A549 (cell line): ENCODE results near the gene OBSL1. TPM values are rescaled to one million over a fixed set of nuclear protein-coding genes. Genes with fewer than 3 reads are reported as not detected.

Experiments used
- ATAC-seq, 2 experiments: fragments of 200-7000 bp in 1 of 2; fragments of >200 bp in 1 of 2; cut with Nextera tagmentation in 1 of 2; cut with Tn5 transposase in 1 of 2; 3 replicates each; pipeline versions ENCODE4 v1.8.0 to v1.9.1; 2018 to 2020; ENCODE audit warnings: mild to moderate bottlenecking in 1 of 2, moderate library complexity in 1 of 2
- CTCF ChIA-PET: fragments of 300-600 bp; sonication (Branson Sonifier 250); formaldehyde crosslinking; extraction: SDS; loops from one replicate; lab custom pipeline; 2021; ENCODE audit warnings: antibody characterized with exemption, inconsistent platforms; lab: Yijun Ruan, JAX
- POLR2A ChIA-PET: fragments of 350-600 bp; formaldehyde crosslinking; extraction: SDS; loops from one replicate; lab custom pipeline; 2021; ENCODE audit warnings: antibody characterized with exemption, inconsistent platforms; lab: Yijun Ruan, JAX
- DNase-seq, 2 experiments: peaks; one replicate each; pipeline versions ENCODE4 v3.0.0 to v3.0.0-alpha.2; 2011 to 2016; ENCODE audit warnings: low read depth in 1 of 2, low spot score in 1 of 2
- FAIRE-seq: peaks from 2 replicates; lab custom pipeline; 2011; peaks lifted over from hg19 to GRCh38; lab: Jason Lieb, UNC
- H3K27ac ChIP-seq, 2 experiments: fragments of >200 bp; sonication (Bioruptor Twin); formaldehyde crosslinking; 3 replicates each; pipeline ENCODE4 v1.5.1; 2016 to 2017
- H3K4me1 ChIP-seq: fragments of >200 bp; sonication (Bioruptor Twin); formaldehyde crosslinking; 3 replicates; pipeline ENCODE4 v1.6.1; 2016
- H3K4me2 ChIP-seq: fragments of >200 bp; sonication (Bioruptor Twin); formaldehyde crosslinking; 3 replicates; pipeline ENCODE4 v1.6.1; 2016
- H3K4me3 ChIP-seq: fragments of >200 bp; sonication (Bioruptor Twin); formaldehyde crosslinking; 3 replicates; pipeline ENCODE4 v1.5.1; 2016
- H3K9me3 ChIP-seq: fragments of >200 bp; sonication (Bioruptor Twin); formaldehyde crosslinking; 3 replicates; pipeline ENCODE4 v1.6.1; 2016
- ATOH8 ChIP-seq: fragments of 250-450 bp; sonication (Bioruptor Pico); IDR thresholded peaks from 2 replicates; pipeline ENCODE4 v1.5.0; 2020; ENCODE audit warnings: low read depth, mild to moderate bottlenecking, moderate library complexity
- CBX2 ChIP-seq: fragments of 200-600 bp; sonication (generic); IDR thresholded peaks from 2 replicates; pipeline ENCODE4 v1.6.1; 2016; ENCODE audit warnings: low read depth, mild to moderate bottlenecking, borderline replicate concordance
- CBX8 ChIP-seq: fragments of 200-600 bp; sonication (generic); IDR thresholded peaks from 2 replicates; pipeline ENCODE4 v1.6.1; 2016
- CEBPB ChIP-seq, 2 experiments: fragments of >200 bp in 1 of 2; sonication (Bioruptor Twin) in 1 of 2; formaldehyde crosslinking in 1 of 2; IDR thresholded peaks; 2 replicates each; pipeline ENCODE4 v1.6.1; 2012 to 2016
- CHD4 ChIP-seq: fragments of 200-600 bp; sonication (generic); IDR thresholded peaks from 2 replicates; pipeline ENCODE4 v1.6.1; 2016; ENCODE audit warnings: antibody characterized with exemption, mild to moderate bottlenecking, borderline replicate concordance
- CTCF ChIP-seq: fragments of >200 bp; sonication (Bioruptor Twin); formaldehyde crosslinking; IDR thresholded peaks from 3 replicates; pipeline ENCODE4 v1.5.1; 2016
- ESRRA ChIP-seq: fragments of 150-350 bp; IDR thresholded peaks from 2 replicates; pipeline ENCODE4 v1.6.1; 2014; ENCODE audit warnings: mild to moderate bottlenecking, low read length, borderline replicate concordance
- HDAC2 ChIP-seq: fragments of 200-600 bp; sonication (generic); IDR thresholded peaks from 2 replicates; pipeline ENCODE4 v1.6.1; 2016
- HES2 ChIP-seq: fragments of >200 bp; sonication (Bioruptor Twin); formaldehyde crosslinking; IDR thresholded peaks from 2 replicates; pipeline ENCODE4 v1.6.1; 2016
- HEYL ChIP-seq: fragments of 250-450 bp; sonication (Bioruptor Pico); IDR thresholded peaks from 2 replicates; pipeline ENCODE4 v1.8.0; 2021; ENCODE audit warnings: mild to moderate bottlenecking, moderate library complexity
- HOXB13 ChIP-seq: fragments of 250-450 bp; sonication (Bioruptor Pico); IDR thresholded peaks from 2 replicates; pipeline ENCODE4 v1.5.0; 2020; ENCODE audit warnings: low read depth, mild to moderate bottlenecking, moderate library complexity
- HOXB5 ChIP-seq: fragments of 250-450 bp; sonication (Bioruptor Pico); IDR thresholded peaks from 2 replicates; pipeline ENCODE4 v1.5.0; 2020; ENCODE audit warnings: mild to moderate bottlenecking, moderate library complexity
- JUN ChIP-seq, 2 experiments: fragments of >200 bp; sonication (Bioruptor Twin); formaldehyde crosslinking; IDR thresholded peaks; 2 replicates in 1 of 2; 3 replicates in 1 of 2; pipeline ENCODE4 v1.6.1; 2016 to 2017
- MAFK ChIP-seq: fragments of 450-650 bp; IDR thresholded peaks from 2 replicates; pipeline ENCODE4 v1.6.1; 2014; ENCODE audit not compliant: partially characterized antibody
- MAZ ChIP-seq: fragments of 150-350 bp; IDR thresholded peaks from 2 replicates; pipeline ENCODE4 v1.6.1; 2014; ENCODE audit warnings: antibody characterized with exemption, low read depth, low read length, borderline replicate concordance
- NPAS2 ChIP-seq: fragments of 250-450 bp; sonication (Bioruptor Pico); IDR thresholded peaks from 2 replicates; pipeline ENCODE4 v1.8.0; 2022; ENCODE audit warnings: mild to moderate bottlenecking, moderate library complexity, borderline replicate concordance
- PHF8 ChIP-seq: fragments of 200-600 bp; sonication (generic); IDR thresholded peaks from 2 replicates; pipeline ENCODE4 v1.6.1; 2016; ENCODE audit warnings: low read depth, mild to moderate bottlenecking, antibody characterized with exemption, moderate library complexity, borderline replicate concordance
- POLR2A ChIP-seq: IDR thresholded peaks from 2 replicates; pipeline ENCODE4 v1.6.1; 2012; ENCODE audit warnings: mild to moderate bottlenecking, low read length
- RAD21 ChIP-seq, 2 experiments: fragments of >200 bp in 1 of 2; sonication (Bioruptor Twin) in 1 of 2; formaldehyde crosslinking in 1 of 2; IDR thresholded peaks in 1 of 2; conservative IDR thresholded peaks in 1 of 2; 2 replicates in 1 of 2; 3 replicates in 1 of 2; pipeline ENCODE4 v1.6.1; 2012 to 2018; ENCODE audit warnings: inconsistent platforms in 1 of 2
- RCOR1 ChIP-seq: fragments of 150-350 bp; IDR thresholded peaks from 2 replicates; pipeline ENCODE4 v1.6.1; 2014; ENCODE audit warnings: antibody characterized with exemption, low read length, low read depth
- RNF2 ChIP-seq: fragments of 200-600 bp; sonication (generic); IDR thresholded peaks from 2 replicates; pipeline ENCODE4 v1.6.1; 2016; ENCODE audit warnings: low read depth, mild to moderate bottlenecking, antibody characterized with exemption, moderate library complexity, borderline replicate concordance
- ZFP36 ChIP-seq: fragments of 450-650 bp; IDR thresholded peaks from 2 replicates; pipeline ENCODE4 v1.6.1; 2014; ENCODE audit warnings: borderline replicate concordance; ENCODE audit not compliant: partially characterized antibody
- ZNF302 ChIP-seq: fragments of 250-450 bp; sonication (Bioruptor Pico); IDR thresholded peaks from 2 replicates; pipeline ENCODE4 v1.9.0; 2021; ENCODE audit warnings: inconsistent platforms, mild to moderate bottlenecking, moderate library complexity
- ZSCAN20 ChIP-seq: fragments of 250-450 bp; sonication (Bioruptor Pico); IDR thresholded peaks from 2 replicates; pipeline ENCODE4 v1.8.0; 2022; ENCODE audit warnings: mild to moderate bottlenecking, moderate library complexity
- WGBS: methylation state at CpG from one replicate; pipeline ENCODE4 v1.1.6; 2017; ENCODE audit errors: missing lambda C conversion rate; 5-methylcytosine and 5-hydroxymethylcytosine counted together
- polyA plus RNA-seq, 4 experiments: library from polyadenylated mRNA; depleted of rRNA in 3 of 4; stranded (reverse); fragments of >200 nt; fragmentation: RNase III in 1 of 4; extraction: RNeasy Plus Mini Kit Qiagen cat#74134 plus additional on column Dnase treatment in 1 of 4; gene quantifications; 2 replicates in 3 of 4; 3 replicates in 1 of 4; pipeline ENCODE4 v1.2.3, GENCODE V29; 2011 to 2017
- TF ChIP-seq, protein P1 (sequence below): fragments of 150-350 bp; IDR thresholded peaks from 2 replicates; pipeline ENCODE4 v1.6.1; 2014; ENCODE audit warnings: low read depth, mild to moderate bottlenecking, low read length
- TF ChIP-seq, protein P2 (sequence below): IDR thresholded peaks from 2 replicates; pipeline ENCODE4 v1.6.1; 2012; ENCODE audit warnings: low read depth, borderline replicate concordance

The OBSL1 gene
- polyA plus RNA-seq, 2 of the 4 experiments (the other 2 are of a cell fraction), result 14.4 to 31.8 TPM

GRCh38 chr2:219505585-219505984 is 65.8 kb downstream of the OBSL1 start:
- FAIRE-seq (no peak), DNase-seq (no peak), ATAC-seq (no peak)
- POLR2A ChIA-PET, result no interaction called here
- Histone ChIP-seq H3K27ac (no peak overlapping the region), H3K9me3 (no peaks in the 10 kb centered on the region), H3K4me1 (peaks cover 11% of the 10 kb centered on the region), H3K4me2 (no peak overlapping the region), H3K4me3 (no peak overlapping the region)
- TF ChIP-seq ZNF302 (CRISPR knock-in tag), result no peak
- TF ChIP-seq, protein P1, sequence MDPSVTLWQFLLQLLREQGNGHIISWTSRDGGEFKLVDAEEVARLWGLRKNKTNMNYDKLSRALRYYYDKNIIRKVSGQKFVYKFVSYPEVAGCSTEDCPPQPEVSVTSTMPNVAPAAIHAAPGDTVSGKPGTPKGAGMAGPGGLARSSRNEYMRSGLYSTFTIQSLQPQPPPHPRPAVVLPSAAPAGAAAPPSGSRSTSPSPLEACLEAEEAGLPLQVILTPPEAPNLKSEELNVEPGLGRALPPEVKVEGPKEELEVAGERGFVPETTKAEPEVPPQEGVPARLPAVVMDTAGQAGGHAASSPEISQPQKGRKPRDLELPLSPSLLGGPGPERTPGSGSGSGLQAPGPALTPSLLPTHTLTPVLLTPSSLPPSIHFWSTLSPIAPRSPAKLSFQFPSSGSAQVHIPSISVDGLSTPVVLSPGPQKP, result no peak
- TF ChIP-seq HOXB13 (CRISPR knock-in tag), result no peak
- no peak for TF ChIP-seq HEYL (CRISPR knock-in tag)
- no peak for TF ChIP-seq CTCF
- no peak for TF ChIP-seq HES2
- TF ChIP-seq RNF2, result no peak
- no peak for TF ChIP-seq ZSCAN20 (CRISPR knock-in tag)
- TF ChIP-seq ZFP36, result no peak
- TF ChIP-seq JUN (IDR thresholded peaks at IDR 0.05), result no peak
- TF ChIP-seq RAD21 (conservative IDR thresholded peaks at IDR 0.05 in 1 of 2, IDR thresholded peaks at IDR 0.05 in 1 of 2), result no peak
- no peak for TF ChIP-seq MAZ
- CTCF ChIA-PET, result interaction anchor here (79.1 to 89.4 kb wide), 2 partner anchors 1 to 36 kb away, joined by 3291 read pairs; partner anchors contain the start of genes ASIC4, CHPF, GMPPA and SPEG
- WGBS, result 80% methylated on average over 7 of the region's 9 CpGs

- Histone ChIP-seq H3K9me3 (no peaks in the 10 kb centered on the region), H3K4me1 (peaks cover 10% of the 10 kb centered on the region; the same call in 2 of the 3 replicates), H3K4me2 (no peak overlapping the region), H3K4me3 (no peak overlapping the region), H3K27ac (no peak overlapping the region)
- no peak for DNase-seq
- ChIA-PET POLR2A (no interaction called here), CTCF (interaction anchor here (79.1 to 89.4 kb wide), 2 partner anchors 4 to 33 kb away, joined by 3291 read pairs; partner anchors contain the start of genes ASIC4, CHPF, GMPPA and SPEG)
- no peak for FAIRE-seq
- no peak for ATAC-seq
- TF ChIP-seq HDAC2 (no peak), CHD4 (no peak), ATOH8 (CRISPR knock-in tag) (no peak), HOXB13 (CRISPR knock-in tag) (no peak), PHF8 (no peak), MAFK (no peak), RAD21 (conservative IDR thresholded peaks at IDR 0.05 in 1 of 2, IDR thresholded peaks at IDR 0.05 in 1 of 2) (no peak), RCOR1 (no peak), CBX8 (no peak), CBX2 (no peak), NPAS2 (CRISPR knock-in tag) (no peak), POLR2A (no peak), HOXB5 (CRISPR knock-in tag) (no peak), HEYL (CRISPR knock-in tag) (no peak), CEBPB (IDR thresholded peaks at IDR 0.05) (no peak), ESRRA (no peak)
- TF ChIP-seq, protein P2, sequence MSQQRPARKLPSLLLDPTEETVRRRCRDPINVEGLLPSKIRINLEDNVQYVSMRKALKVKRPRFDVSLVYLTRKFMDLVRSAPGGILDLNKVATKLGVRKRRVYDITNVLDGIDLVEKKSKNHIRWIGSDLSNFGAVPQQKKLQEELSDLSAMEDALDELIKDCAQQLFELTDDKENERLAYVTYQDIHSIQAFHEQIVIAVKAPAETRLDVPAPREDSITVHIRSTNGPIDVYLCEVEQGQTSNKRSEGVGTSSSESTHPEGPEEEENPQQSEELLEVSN, result no peak
These were observed 68.7 kb downstream of the OBSL1 start for GRCh38 chr2:219502618-219503017.
